ENCODE results near the gene SSNA1.

The SSNA1 gene

GRCh38 chr9:137168904-137169856 lies 19.3 kb upstream of the SSNA1 start:
- no peak for DNase-seq

GRCh38 chr9:137169896-137170358 lies 18.5 kb upstream of the SSNA1 start, which contains the start of gene LRRC26:
TSS of gene LRRC26 (minus strand) at chr9:137170051. CDS start at chr9:137169943, 108 bp downstream.
- no peak for DNase-seq

DNA sequence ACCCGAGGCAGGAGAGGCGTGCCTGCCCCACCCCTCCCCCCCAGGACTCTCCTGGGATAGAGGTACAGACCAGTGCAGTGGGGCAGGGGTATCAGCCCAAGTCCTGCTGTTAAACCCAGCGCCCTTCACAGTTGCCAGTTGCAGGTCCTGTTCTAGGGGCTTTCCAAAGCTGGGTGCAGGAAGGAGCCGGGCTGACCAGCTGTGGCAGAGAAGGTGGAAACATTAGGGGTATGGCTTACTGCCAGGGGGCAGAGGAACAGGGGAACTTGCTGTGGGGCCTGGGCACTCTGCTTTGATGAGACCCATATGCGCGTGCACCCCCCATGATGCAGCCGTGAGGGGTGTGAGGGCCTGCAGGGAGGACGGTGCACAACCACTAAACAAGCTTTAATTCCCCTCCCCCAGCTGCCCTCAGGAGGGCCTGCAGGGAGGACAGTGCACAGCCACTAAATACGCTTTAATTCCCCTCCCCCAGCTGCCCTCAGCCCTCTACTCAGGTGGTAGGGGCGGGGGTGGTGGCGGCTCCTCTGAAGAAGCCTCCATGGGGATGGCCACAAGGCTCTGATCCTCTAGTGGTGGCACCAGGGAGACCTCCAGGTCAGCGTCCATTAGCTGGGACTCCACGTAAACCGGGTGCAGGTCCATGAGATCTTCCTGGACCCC lies 17.9 kb upstream of the SSNA1 start:
- DNase-seq, result no peak

DNA sequence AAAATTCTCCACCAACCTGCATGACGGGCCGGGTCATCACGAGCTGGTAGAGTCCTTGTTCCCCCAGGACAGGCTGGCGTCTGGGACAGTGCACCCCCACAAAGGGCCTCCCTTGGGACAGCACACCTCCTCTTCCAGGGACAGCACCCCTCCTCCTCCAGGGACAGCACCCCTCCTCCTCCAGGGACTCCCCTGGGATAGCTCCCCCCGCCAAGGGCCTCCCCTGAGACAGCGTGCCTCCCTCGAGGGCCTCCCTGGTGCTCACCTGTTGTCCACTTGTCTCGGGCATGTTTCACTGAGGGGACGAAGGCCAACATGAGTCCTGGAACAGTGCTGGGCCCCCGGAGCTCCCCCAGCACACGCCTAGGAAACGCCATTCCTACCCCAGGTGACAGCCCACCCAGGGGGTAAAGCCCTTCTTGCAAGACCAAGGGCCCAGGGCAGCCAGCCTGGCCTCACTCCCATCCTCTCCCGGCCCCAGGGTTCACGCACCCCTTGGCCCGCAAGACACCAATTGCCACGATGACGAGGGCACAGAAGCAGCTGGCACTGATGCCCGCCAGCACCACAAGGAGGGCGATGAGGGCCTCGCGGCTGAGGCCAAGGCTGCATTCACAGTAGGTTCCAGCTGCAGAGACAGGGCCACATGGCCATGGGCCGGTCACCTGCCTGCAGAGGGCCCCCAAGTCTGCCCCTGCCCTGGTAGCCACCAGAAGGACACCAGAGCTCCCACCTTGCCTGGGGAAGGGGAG lies 17.2 kb upstream of the SSNA1 start:
- DNase-seq, result no peak

- no peak for DNase-seq
Measured at GRCh38 chr9:137172901-137173795, 15.3 kb upstream of the SSNA1 start.

- DNase-seq, result no peak
Measured at GRCh38 chr9:137173796-137174664, 14.4 kb upstream of the SSNA1 start.

- no peak for DNase-seq
Measured at GRCh38 chr9:137174722-137175293, 13.7 kb upstream of the SSNA1 start.

DNA sequence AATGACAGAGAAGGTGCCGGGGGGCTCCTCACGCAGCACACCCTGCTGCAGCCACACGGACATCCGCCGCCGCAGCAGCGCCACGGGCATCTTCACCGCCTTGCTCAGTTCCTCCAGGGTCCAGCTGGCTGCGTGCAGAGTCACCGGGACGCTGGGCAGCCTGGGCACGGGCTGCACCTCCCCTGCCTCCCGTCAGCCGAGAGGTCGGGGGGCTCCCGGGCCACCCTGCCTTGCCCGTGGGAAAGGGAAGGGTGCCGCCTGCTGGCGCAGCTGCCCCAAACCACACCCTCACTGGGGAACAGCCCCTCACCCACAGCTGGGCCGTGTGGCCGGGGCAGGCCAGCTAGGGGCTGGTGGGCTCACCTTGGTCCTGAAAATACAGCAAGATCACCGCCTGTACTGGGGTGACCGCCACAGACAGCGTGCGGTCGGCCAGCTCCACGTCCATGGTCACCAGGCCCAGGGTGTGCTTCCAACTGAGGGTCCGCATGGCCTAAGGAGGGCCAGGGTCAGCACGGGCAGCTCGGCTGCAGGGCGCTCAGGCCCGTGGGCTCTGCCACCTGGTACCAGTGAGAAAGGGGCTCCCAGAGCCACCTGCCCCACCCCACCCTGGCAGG lies 13.0 kb upstream of the SSNA1 start:
- no peak for DNase-seq

DNA sequence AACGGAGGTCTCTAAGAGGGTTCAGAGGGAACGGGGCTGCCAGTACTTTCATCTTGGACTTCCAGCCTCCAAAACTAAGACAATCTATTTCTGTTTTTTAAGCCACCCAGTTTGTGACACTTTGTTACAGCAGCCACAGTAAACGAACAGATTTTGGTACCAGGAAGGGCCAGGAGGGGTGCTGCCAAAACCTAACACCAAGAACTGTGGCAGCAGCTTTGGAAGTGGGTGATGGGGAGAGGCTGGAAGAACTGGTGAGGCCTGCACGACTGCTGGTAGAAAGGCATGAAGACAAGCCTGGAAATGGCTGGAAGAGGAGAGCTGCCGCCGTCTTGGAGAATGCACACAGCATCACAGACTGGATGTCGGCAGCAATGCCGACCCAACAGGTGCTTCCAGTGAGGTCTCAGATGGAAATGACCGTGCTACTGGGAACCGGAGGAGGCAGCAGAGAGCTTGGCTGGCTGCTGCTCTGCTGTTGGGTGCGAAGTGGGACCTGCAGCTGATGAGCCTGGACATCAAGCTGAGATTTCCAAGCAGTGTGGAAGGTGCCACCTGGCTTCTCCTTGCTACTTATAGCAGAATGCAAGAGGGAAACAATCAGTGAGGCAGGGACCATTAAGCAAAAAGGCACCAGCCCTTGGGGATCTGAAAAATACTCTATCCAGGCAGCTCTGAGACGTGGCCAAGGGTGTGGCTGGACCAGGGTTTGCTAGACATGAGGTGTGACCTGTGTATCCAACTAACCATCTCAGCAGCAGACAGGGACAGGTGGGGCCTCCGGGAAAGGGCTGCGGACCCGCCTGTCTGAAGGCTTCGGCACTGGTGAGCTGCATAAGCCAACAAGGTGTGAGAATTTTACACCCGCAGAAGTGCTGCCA lies 11.9 kb upstream of the SSNA1 start:
- no peak for DNase-seq

DNA sequence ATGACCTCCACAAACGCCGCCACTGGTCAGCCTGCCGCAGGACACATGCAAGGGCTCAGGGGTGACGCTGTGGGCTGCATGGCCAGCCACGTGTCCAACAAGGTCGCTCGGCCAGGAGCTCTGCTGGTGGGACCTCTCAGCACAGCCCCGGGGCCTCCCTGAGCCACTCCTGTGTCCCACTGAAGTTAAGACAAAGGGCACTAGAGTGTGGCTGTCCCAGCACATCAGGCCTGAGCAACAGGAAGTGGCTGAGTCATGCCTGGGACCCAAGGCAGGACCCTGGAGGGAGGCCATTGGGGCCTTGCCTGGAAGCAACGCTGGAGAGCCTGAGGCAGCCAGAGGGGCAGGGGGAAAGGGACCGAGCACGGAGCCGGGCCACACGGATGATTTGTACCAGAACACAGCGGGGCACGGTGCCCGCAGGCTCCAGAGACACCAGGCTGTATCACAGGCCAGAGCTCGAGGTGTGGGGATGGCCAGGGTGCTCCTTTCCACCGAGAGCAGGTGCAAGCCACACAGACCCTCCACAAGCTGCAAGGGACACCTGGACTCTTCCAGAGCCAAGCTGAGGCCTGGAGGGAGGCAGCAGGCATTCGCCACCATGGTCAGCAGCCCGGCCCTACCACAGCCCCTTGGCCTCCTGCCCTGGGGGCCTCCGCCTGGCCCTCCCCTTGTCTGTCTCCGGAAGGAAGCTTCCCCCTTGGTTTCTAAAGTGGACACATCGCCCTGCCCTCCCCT lies 10.1 kb upstream of the SSNA1 start:
- DNase-seq, result no peak

DNA sequence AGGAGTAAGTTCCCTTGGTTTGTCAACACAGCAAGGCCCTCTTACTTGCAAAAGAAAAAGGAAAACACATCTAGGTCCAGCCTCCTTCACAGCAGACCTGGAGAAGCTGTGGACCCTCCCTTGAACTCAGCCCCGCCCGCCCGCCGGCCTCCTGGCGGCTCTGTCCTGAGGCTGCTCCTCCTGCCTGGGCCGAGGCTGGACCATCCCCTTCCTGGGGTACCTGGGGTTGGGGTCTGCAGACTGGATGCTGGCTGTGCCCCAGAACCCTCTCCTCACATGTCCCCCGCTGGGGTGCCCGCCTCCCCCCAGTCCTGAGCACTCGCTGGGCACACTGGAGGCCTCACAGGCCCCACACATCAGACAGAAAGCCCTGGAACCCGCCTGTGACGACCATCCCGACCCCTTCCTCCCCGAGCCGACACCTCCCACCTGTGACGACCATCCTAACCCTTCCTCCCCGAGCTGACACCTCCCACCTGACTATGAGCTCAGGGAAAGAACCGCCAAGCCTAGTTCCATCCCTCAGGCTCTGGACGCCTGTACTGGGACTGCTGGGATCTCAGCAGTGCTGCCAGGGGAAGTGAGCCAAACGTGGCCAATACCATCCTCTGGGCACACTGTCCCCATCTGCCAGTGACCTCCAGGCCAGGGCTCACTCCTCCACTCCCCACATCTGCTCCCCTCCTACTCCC lies 9.4 kb upstream of the SSNA1 start:
- no peak for DNase-seq

- DNase-seq, result no peak
Measured at GRCh38 chr9:137179761-137180160, 8.7 kb upstream of the SSNA1 start.

DNA sequence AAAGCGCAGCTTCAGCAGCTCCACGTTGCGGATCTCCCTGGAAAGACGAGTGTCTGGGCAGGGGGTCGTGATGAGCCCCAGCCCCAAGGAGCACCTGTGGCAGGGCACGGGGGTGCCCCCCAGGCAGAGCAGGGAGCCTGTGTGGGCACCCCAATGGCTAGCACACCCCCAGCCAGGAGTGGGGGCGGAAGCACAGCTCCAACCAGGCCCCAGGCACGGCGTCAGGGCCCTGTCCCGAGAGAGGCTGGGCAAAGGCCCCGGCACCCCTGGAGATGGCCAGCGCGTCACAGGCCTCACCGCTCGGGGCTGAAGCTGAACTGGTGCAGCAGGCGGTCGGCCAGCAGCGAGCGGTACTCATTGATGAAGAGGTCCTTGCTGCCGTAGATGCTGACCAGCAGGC lies 8.0 kb upstream of the SSNA1 start:
- no peak for DNase-seq

DNA sequence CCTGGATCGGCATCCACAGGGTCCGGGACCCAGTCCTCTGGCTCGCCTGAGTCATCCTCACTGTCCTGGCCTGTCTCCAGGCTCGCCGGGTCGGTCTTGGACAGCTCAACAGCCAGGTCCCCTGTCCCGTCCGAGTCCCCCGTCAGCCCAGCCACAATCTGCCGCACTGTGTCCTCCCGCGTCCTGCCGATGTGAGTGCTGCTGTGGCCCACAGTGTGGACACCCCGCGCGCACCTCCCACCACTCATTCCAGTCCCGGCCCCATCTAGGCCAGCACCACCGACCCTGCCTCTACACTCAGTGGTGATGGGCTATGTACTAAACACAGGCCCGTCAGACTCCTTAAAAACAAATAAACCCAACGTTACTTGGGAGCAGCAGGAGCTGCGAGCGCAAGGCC lies 6.8 kb upstream of the SSNA1 start:
- DNase-seq, result no peak

DNA sequence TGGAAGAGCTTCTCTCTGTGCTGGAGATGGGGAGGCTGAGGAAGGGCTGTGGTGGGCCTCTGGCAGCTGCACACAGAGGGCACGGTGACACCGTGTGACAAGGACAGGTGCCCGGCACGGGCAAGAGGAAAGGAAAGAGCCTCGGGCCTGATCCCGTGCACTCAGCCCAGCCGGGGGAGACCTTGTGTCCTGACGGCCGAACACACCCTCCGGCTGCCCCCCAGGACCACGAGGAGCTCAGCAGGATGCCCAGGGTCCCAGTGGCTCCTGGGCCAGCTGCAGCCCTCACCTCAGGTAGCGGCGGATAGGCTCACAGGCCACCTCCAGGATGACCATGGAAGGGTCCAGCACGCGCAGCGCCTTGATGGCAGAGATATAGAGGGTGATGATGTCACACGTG lies 5.6 kb upstream of the SSNA1 start:
- no peak for DNase-seq

- no peak for DNase-seq
Measured at GRCh38 chr9:137183980-137184595, 4.4 kb upstream of the SSNA1 start.

- DNase-seq, result no peak
Measured at GRCh38 chr9:137184881-137185660, 3.4 kb upstream of the SSNA1 start.
